ENCODE measurements around the gene DGKG. TPM values are rescaled to one million over a fixed set of nuclear protein-coding genes. Genes with fewer than 3 reads are reported as not detected.

DGKG gene
- total RNA-seq, 1 experiment from 2014 or later = 4.7 TPM

GRCh38 chr3:186298876-186299275 lies 63.2 kb downstream of the DGKG start:
- DNase-seq (ENCODE audit: low read depth, low spot score) = no peak
- in situ Hi-C loops (cut with HindIII; ENCODE audit: low pct_unique_long_range_greater_than_20kb, low sequenced_read_pairs) = no loop called here

- in situ Hi-C loops (cut with HindIII; ENCODE audit: low pct_unique_long_range_greater_than_20kb, low sequenced_read_pairs) = no loop called here
- no peak for DNase-seq (ENCODE audit: low read depth, low spot score)
These were observed 71.2 kb downstream of the DGKG start for GRCh38 chr3:186290796-186291195.

- DNase-seq (ENCODE audit: low read depth, low spot score) = no peak
- in situ Hi-C loops (cut with HindIII; ENCODE audit: low pct_unique_long_range_greater_than_20kb, low sequenced_read_pairs) = no loop called here
These were observed 74.3 kb downstream of the DGKG start for GRCh38 chr3:186287711-186288110.

- DNase-seq (ENCODE audit: low read depth, low spot score) = no peak
- in situ Hi-C loops (cut with HindIII; ENCODE audit: low pct_unique_long_range_greater_than_20kb, low sequenced_read_pairs) = no loop called here
These were observed 75.9 kb downstream of the DGKG start for GRCh38 chr3:186286114-186286513.

- in situ Hi-C loops (cut with HindIII; ENCODE audit: low pct_unique_long_range_greater_than_20kb, low sequenced_read_pairs) = no loop called here
- DNase-seq (ENCODE audit: low read depth, low spot score) = no peak
These were observed 77.4 kb downstream of the DGKG start for GRCh38 chr3:186284661-186285060.

GRCh38 chr3:186284349-186284652 lies 77.7 kb downstream of the DGKG start:
- no peak for DNase-seq (ENCODE audit: low read depth, low spot score)
- in situ Hi-C loops (cut with HindIII; ENCODE audit: low pct_unique_long_range_greater_than_20kb, low sequenced_read_pairs) = no loop called here

GRCh38 chr3:186283651-186284348 lies 78.2 kb downstream of the DGKG start:
- DNase-seq (ENCODE audit: low read depth, low spot score) = no peak
- in situ Hi-C loops (cut with HindIII; ENCODE audit: low pct_unique_long_range_greater_than_20kb, low sequenced_read_pairs) = no loop called here

- in situ Hi-C loops (cut with HindIII; ENCODE audit: low pct_unique_long_range_greater_than_20kb, low sequenced_read_pairs) = no loop called here
- no peak for DNase-seq (ENCODE audit: low read depth, low spot score)
These were observed 78.9 kb downstream of the DGKG start for GRCh38 chr3:186283096-186283495.

GRCh38 chr3:186281176-186281575 lies 80.9 kb downstream of the DGKG start:
- no peak for DNase-seq (ENCODE audit: low read depth, low spot score)
- in situ Hi-C loops (cut with HindIII; ENCODE audit: low pct_unique_long_range_greater_than_20kb, low sequenced_read_pairs) = no loop called here

GRCh38 chr3:186280737-186281136 lies 81.3 kb downstream of the DGKG start:
- no peak for DNase-seq (ENCODE audit: low read depth, low spot score)
- in situ Hi-C loops (cut with HindIII; ENCODE audit: low pct_unique_long_range_greater_than_20kb, low sequenced_read_pairs) = no loop called here

GRCh38 chr3:186277268-186277909 lies 84.6 kb downstream of the DGKG start:
- in situ Hi-C loops (cut with HindIII; ENCODE audit: low pct_unique_long_range_greater_than_20kb, low sequenced_read_pairs) = no loop called here
- DNase-seq (ENCODE audit: low read depth, low spot score) = peak; percentile 75

- no peak for DNase-seq (ENCODE audit: low read depth, low spot score)
- in situ Hi-C loops (cut with HindIII; ENCODE audit: low pct_unique_long_range_greater_than_20kb, low sequenced_read_pairs) = no loop called here
These were observed 86.6 kb downstream of the DGKG start for GRCh38 chr3:186275436-186275835.

GRCh38 chr3:186273586-186273985 lies 88.4 kb downstream of the DGKG start:
- DNase-seq (ENCODE audit: low read depth, low spot score) = no peak
- in situ Hi-C loops (cut with HindIII; ENCODE audit: low pct_unique_long_range_greater_than_20kb, low sequenced_read_pairs) = no loop called here

GRCh38 chr3:186270701-186271100 lies 91.3 kb downstream of the DGKG start:
- in situ Hi-C loops (cut with HindIII; ENCODE audit: low pct_unique_long_range_greater_than_20kb, low sequenced_read_pairs) = no loop called here
- no peak for DNase-seq (ENCODE audit: low read depth, low spot score)

- in situ Hi-C loops (cut with HindIII; ENCODE audit: low pct_unique_long_range_greater_than_20kb, low sequenced_read_pairs) = no loop called here
These were observed 93.2 kb downstream of the DGKG start for GRCh38 chr3:186268616-186269448.

GRCh38 chr3:186267758-186268157 lies 94.3 kb downstream of the DGKG start:
- DNase-seq (ENCODE audit: low read depth, low spot score) = no peak
- in situ Hi-C loops (cut with HindIII; ENCODE audit: low pct_unique_long_range_greater_than_20kb, low sequenced_read_pairs) = no loop called here

More at GRCh38 chr3:186268616-186269448, 93.2 kb downstream of the DGKG start:
- DNase-seq (ENCODE audit: low read depth, low spot score) = peak; percentile 70

GRCh38 chr3:186264608-186265400 lies 97.2 kb downstream of the DGKG start:
- no peak for DNase-seq (ENCODE audit: low read depth, low spot score)
- in situ Hi-C loops (cut with HindIII; ENCODE audit: low pct_unique_long_range_greater_than_20kb, low sequenced_read_pairs) = no loop called here

GRCh38 chr3:186261638-186262037 lies 100.4 kb downstream of the DGKG start:
- in situ Hi-C loops (cut with HindIII; ENCODE audit: low pct_unique_long_range_greater_than_20kb, low sequenced_read_pairs) = no loop called here
- peak; percentile 52 for DNase-seq (ENCODE audit: low read depth, low spot score)
